ENCODE measurements around the gene LEMD1.
"Not testable (repeated sequence)": the region's sequence is repeated elsewhere in the genome, so short reads cannot be mapped to it uniquely, and the experiment has no call there.

LEMD1 gene

DNA sequence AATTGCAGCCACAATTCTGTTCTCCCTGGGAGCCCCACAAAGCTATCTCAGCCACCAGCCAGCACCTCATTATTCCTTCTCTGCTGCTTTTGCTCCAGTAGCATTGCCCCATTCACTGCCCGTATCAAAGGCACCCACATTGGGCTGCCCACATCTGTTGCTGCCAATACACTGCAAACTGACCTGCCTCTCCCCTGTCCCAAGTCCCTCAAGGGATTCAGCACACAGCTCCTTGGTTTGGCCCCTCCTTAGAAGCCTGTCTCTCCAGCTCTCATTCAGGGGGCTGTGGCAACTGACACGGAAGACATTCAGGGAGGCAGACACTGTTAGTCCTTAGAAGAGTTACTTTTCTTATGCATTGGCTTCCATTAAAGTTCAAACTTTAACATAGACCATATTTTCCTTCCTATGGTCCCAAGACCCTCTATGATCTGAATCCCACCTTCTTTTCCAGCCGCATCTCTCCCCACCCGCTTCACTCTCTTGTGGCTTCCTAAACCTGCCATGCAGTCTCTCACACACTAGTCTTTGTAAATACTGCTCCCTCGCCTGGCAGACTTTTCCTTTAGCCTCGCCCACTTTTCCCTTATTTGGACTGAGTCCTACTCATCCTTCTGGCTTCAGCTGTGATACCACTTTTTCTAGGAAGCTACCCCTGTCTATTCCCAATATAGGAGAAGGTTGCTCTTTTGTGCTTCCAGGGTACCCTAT is 45.9 kb downstream of the LEMD1 start:
- peak; percentile 22 for DNase-seq

DNA sequence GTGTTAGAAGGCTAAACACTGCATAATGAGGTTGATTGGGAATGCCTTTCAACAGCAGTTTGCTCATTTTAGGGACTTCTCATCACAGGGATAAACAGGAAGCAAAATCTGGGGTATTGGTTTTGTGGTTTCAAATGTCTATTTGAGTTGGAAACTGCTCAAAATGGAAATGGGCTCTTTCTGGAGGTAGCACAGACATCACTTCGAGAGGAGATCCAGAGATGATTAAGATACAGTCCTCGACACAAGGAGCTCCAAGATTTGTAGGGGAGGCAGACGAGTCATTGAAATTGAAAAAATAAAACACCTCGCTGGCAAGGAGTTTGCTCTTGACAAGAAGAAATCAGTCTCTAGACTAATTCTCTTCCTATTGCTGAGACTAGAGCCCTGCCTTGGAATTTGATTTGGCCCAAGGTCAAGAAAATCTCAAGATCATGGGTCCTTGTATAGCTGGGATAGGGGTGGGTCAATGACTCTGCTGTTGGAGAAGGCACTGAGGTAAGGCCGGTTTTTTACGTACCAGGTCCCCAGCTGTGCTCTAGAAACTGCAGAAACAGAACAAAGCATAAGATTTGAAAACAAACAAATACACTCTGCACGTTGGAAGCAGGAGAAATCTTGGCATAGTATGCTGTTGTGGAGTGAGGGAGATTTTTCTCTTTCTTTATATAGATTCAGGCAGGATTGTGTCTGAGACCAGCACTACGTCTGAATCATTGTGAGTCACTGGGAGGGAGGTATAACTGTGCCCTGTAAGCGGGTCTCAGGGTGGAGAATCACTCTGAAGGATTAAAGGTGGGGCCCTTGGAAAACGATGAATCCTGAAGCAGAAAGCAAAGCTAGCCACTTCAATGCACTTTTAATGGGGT is 47.4 kb downstream of the LEMD1 start:
- DNase-seq: no peak

DNA sequence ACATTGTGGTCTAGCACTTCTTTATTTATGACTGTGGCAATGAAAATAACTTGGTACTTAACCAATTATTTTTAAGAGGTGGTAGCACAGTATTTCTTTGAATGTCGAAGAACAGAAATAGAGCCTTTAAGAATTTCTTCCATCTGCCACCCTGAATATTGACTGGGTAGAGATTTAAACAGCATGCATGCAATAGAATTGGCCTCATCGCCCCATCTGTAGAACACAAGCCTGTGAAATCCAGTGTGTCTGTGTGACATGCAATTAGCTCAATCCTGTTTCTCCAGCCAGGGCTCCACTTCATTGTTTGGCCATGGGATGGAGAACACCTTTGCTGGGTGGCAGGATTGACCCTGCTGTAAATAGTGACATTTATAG is 48.1 kb downstream of the LEMD1 start:
- no peak for DNase-seq

DNA sequence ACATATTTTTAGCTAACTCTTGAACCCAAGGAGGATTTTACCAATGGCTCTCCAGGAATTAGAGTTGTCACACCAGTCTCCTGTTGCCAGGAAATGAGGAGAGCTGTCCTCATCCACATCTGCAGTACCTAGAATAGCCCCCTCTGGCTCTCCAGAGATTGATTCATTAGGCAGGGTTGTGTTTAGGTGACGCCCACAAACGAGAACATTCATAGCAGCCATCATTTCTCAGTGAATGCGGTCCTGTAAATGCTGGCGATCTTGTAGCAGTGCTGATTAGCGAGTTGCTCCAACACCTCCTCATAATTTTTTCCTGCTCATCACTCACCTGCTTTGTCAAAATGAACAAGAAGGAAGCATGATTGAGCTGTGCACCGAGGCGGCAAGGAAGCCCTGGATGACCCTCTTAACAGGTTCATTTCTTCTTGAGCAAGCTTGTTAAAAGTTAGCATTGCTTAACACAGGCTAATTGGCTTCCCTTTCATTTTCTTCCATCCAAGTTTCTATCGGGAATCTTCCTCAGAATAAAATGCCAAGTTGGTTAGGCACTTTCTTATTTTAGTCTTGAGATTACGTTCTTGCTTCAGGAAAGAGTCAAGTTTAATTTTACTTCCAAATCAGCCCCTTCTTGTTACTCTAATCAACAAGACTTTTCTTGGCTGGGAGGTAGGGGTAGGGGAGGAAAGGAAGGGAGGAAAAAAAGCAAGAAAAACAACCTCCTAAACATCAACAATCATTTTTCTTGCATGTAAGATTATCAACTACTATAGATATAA is 48.6 kb downstream of the LEMD1 start:
- DNase-seq: no peak

DNA sequence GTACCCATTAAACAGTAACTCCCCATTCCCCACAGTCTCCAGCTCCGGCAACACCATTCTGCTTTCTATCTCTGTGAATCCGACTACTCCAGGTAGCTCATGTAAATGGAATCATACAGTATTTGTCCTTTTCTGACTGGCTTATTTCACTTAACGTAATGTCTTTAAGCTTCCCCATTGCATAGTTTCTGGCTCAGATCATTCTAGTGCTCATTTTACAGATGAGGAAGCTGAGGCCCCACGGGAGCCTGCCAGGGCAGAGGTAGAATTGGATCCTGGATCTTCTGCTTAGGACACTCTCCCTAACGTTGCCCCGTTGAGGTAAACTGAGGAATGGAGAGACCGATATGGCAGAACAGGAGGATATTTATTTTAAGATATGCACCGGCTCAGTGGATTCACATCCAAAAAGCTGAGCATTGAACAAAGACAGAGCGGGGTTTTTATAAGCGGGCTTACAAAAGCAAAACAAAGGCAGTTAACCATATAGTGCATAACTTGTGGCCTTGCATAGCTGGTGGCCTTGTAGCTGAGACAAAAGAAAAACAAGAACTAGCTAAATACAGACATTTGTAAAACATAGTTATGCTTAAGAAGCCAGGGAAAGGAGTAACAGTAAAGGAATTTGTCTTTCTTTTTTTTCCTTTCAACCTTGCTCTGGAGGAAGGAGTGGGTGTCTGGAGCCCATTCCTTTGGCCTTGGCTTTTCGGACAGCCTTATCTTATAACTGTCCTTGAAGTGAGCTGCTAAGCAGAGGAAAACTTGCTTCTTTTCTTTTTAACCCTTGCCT is 49.8 kb downstream of the LEMD1 start:
- no peak for DNase-seq

DNA sequence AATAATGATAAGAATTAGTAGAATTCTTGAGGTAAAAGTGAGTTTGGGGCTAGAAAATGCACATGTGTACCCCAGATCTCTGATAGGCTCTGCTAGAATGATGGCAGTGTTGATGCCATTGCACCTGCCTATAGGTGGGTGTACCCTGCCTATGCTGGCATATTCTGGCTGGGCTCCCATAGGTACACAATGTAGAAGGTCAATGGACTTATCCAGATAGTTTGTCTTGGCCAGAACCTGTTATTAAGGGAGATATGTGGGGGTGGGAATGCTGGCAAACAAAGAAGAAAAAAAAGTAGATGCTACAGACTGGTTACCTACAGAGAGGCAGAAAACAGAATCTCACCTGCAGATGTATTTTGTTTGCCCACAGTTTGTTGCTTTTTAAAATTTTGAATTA is 51.1 kb downstream of the LEMD1 start:
- DNase-seq: peak; percentile 86

DNA sequence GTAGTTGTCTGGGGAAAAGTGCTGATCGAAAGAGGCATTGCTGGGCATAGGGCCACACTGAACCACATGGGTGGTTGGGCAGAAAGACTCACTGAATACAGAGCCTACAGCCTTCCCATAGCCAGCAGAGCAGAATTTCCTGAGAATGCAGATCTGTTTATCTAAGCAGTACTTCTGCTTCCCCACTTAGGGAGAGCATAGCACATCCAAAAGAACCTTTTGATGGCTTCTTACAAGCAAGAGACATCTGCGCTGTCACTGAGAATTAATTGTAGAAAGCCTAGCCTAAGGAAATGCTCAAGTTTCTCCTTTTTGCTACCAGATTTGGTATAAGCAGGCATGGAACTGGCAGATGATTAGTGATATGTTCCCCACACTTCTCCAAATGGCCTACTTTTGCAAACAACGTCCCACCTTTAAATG is 52.1 kb downstream of the LEMD1 start:
- DNase-seq: no peak

DNA sequence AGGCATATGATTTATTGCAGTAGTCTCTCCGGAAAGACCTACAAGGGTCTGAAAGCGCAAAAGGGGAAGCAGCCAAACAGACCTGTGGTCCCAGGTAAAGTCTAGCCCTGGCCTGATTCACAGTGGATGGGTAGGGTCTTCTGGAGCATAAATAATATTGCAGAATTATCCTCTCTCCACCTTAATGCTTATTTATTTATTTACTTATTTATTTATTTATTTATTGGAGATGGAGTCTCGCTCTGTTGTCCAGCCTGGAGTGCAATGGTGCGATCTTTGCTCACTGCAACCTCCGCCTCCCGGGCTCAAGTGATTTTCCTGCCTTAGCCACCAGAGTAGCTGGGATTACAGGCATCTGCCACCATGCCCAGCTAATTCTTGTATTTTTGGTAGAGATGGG is 53.4 kb downstream of the LEMD1 start:
- no peak for DNase-seq

DNA sequence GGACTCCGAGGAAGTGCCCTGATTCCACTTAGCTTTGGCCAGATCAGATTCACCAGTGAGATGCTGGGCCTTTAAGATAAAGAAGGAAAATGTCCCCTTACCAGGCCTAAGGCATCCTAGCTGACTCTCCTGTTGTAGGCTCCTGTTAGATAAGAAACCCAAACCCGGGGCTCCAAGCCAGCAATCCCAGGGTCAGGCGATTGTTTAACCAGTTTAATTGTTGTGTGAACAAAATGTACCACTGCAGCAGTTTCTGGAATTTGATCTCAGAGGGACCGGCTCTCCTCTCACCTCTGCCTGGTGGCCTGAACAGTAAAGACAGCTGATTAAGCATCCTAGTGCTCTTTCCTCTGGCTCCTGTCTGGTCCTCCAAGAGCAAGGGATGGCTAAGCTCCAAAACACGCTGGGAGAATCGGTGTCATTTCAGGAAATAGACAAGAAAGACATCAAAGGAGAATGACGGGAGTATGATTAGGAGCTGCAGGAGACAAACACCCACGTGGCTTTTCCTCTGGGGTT is 55.9 kb downstream of the LEMD1 start:
- peak; percentile 88 for DNase-seq

DNA sequence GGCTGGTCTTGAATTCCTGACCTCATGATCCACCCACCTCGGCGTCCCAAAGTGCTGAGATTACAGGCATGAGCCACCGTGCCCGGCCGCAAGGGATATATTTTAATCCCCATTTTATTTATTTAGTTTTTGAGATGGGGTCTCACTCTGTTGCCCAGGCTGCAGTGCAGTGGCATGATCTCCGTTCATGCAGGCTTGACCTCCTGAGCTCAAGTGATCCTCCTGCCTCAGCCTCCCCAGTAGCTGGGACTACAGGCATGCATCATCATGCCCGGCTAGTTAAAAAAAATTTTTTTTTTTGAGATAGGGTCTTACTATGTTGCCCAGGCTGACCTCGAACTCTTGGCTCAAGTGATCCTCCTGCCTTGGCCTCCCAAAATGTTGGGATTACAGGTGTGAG is 56.8 kb downstream of the LEMD1 start:
- not testable (repeated sequence) for DNase-seq

DNA sequence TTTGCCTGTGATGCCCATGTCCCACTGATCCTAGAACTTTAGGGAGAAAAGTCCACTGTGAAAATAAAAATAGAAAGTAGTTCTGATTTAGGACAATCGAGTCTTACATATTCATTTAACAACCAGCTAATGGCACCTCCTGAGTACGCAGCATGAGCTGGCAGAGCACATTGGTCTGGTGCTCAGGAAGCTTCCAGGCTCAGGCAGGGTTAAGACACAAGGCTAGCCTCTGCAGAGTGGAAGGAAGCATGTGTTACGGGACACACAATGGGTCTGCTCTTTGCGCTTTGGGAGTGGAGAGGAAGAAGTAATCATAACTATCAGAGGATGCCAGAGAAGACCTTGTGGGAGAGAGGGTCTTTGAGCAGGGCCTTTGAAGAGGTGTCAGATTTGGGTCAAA is 61.0 kb downstream of the LEMD1 start:
- DNase-seq: no peak

DNA sequence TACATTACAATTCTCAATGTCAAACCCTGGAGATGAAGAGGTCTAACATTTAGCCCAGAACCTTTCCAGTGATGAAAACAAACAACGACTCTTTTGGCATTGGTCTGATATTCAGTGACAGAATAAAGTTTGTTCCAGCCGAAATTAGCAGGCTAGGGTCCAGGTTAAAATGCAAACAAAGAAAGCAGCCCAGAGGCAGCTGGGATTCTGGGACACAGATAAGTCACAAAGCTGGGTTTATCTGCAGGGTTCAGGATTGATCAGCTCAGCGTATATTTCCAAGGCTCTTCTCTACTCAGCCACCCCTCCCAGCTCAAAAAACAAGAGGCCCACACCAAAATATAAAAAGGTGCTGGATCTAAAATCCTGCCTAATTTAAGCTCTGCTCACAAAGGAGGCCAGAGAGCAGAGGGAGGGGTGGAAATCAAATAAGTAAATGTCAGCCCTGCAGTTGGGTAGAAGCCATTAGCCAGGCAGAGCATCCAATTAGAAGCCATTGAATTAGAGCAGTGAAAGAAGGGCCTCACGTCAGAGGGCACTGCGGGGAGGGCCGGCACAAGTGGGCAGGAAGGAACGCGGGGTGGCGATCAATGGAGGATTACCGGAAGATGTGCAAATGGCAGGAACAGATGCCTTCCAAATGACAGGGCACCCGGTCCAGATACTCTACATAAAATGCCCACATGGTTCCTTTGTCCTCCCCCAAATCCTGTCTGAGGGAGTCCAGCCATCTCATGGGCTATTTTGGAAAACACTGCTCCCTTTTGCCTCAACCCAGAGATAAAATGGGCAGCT is 61.9 kb downstream of the LEMD1 start:
- no peak for DNase-seq

DNA sequence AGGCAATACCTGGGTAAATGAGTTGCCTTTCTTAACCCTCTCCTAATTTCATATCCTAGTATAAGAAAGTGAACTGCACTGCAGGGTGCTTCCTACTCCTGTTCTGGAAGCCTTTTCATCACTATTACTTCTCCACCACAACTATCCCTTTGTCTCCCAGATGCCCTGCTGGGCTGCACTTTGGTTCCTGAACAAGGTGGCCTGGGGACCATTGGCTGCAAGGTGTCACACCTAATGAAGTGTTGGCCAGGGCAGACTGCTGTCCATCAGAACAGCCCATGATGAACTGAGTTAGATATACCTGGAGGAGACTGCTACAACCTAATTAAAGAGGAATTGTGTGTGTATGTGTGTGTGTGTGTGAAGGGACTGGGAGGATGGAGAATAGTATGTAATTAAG is 63.3 kb downstream of the LEMD1 start:
- DNase-seq: no peak

DNA sequence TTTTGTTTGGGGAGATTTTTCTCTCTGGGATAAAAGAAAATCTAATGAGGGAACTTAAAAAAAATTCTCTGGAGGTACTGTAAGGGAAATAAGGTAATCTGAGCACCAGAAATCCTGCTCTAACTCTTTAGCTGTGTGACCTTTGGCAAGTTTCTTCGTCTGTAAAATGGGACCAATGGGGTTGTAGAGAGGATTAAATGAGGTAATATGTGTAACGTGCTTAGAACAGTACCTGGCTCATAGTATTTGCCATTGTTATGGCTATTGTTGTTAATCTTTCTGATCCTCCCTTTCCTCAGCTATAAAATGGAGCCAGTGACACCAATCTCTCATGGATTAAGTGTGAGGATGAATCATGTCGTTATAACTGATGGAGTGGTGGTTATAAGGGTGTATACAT is 64.3 kb downstream of the LEMD1 start:
- DNase-seq: no peak

DNA sequence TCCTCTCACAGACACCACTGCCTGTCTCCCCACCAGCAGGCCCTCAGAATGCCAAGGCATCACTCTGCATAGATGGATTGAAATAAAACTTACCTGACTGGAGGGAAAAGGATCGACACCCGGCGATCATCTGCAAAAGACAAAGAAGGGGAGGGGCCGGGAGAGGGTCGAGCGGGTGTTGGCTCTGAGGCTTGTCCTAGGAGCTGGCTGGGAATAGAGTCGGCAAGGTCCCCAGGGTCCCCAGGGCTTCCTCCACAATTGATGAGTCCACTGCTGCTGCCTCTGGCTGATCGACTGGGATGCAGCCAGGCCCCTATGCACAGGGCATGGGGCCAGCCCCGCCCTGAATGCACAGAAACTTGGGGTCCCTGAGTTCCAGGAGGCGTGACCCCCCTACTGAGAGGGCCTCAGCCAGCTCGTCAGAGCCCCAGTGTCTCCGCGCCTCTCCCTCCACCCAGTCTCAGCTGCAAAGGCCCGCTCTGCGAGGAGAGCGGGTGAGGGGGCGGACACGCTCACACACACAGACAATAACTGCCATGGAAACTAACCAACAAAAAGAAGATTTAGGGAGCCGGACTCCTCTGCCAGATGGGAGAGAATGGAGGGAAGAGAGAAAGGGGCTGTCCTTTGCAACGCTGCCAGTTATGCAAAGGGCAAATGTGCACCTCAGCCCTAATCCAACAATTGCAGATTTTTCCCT is 65.3 kb downstream of the LEMD1 start, which contains the start of gene KLHDC8A:
Gene KLHDC8A, minus strand, starts transcription at position 483 of the 700 bp plus-strand sequence. CDS start 13,318 bp downstream, outside the sequence.
- DNase-seq: no peak

DNA sequence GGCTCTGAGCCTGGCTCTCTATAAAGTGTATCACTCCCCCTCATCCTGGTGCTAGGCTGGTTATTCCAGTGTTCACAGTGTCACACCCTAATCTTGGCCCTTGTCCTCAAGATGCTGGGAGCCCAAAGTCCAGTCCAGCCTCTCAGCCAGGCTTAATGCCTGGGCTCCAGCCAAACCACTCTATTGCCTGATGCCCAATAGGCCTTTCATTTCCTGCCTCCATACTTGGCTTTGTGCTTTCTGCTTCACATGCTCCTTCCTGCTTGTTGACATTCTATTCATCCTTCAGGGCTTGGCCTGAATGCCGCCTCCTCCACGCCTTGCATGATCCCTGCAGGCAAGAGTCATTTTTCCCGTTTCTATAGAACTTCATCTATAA is 66.8 kb downstream of the LEMD1 start:
- DNase-seq: no peak

DNA sequence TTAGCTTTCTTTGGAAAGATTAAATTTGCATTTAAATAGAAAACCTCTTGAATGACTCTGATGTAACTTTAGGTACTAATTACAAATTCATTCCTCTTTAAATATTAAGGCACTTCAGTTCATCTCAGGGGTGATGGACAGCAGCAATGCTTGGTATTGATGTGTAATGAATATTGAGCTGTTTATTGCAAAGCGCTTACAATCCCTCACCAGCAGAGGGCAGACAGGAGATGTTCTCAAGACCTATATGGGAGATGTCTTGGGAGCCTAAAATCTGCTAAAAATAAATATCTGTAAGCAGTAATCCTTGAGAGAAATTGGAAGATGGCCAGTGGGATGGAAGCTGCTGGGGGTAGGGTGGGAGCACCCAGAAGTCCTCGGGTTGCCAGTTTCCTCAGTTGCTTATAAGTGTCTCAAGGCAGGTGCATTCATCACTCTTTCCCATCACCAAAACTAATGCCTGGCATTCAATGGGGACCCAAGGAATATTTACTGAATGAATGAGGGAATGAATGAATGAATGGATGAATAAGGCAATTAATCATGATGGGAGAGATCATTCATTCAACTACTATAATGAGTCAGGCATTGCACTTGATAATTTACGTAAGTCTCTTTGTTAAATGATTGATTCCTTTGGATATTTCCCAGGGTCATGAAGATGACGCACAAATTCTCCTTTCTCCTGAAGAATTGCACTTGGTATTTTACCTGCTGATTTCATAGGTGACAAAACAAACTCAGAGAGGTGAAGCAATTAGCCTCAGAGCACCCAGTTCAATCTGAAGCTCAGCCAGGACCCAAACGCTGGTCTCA is 67.4 kb downstream of the LEMD1 start:
- DNase-seq: peak; percentile 76

DNA sequence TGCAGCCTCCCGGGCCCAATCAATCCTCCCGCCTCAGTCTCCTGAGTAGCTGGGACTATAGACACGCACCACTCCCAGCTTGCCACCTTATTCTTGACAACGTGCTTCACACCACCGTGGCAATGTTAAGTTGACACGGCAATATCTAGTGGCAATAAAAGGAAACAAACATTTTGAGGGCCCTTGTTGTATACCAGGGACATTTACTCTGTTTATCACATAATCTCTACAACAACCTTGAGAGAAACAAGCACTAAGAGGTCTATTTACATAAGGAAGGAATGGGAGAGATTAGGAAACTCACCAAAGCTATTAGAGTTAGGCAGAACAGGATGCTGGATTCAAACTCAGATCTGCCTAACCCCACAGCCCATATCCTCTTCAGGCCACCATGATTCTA is 68.2 kb downstream of the LEMD1 start:
- no peak for DNase-seq

DNA sequence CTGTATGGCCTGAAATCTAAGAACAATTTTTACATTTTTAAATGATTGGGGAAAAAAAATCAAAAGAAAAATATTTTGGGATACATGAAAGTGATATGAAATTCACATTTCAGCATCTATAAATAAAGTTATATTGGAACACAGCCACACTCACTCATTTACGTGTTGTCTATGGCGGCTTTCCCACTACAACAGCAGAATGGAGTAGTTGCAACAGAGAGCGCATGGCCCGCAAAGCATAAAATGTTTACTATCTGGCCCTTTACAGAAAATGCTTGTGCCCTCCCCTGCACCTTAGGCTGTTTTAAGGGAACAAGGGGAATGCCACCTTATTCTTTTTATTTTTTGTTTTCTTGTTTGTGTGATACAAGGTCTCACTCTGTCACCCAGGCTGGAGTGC is 68.7 kb downstream of the LEMD1 start:
- no peak for DNase-seq
